Subcutaneous adipose tissue (tissue), 4 donors: Measurements from ENCODE around the gene CFAP58. TPM values are rescaled to one million over a fixed set of nuclear protein-coding genes. Genes with fewer than 3 reads are reported as not detected.

Experiments
- total RNA-seq, 4 donors: library from RNA; depleted of rRNA; stranded (reverse); fragments of >200 nt; gene quantifications; one replicate each; pipeline ENCODE4 v1.1.0, GENCODE V29; 2016
- TF ChIP-seq, protein P1 (sequence below): fragments of 450-650 bp; IDR thresholded peaks from one replicate; pipeline ENCODE4 v1.5.1; 2016; ENCODE audit warnings: low read depth, mild to moderate bottlenecking, control low read depth, antibody characterized with exemption, moderate library complexity

Gene CFAP58
- total RNA-seq, 4 donors from 2014 or later: 0.16 to 0.66 (median 0.26) TPM

GRCh38 chr10:104429846-104430245, 76.2 kb downstream of the CFAP58 start:
- TF ChIP-seq, protein P1, sequence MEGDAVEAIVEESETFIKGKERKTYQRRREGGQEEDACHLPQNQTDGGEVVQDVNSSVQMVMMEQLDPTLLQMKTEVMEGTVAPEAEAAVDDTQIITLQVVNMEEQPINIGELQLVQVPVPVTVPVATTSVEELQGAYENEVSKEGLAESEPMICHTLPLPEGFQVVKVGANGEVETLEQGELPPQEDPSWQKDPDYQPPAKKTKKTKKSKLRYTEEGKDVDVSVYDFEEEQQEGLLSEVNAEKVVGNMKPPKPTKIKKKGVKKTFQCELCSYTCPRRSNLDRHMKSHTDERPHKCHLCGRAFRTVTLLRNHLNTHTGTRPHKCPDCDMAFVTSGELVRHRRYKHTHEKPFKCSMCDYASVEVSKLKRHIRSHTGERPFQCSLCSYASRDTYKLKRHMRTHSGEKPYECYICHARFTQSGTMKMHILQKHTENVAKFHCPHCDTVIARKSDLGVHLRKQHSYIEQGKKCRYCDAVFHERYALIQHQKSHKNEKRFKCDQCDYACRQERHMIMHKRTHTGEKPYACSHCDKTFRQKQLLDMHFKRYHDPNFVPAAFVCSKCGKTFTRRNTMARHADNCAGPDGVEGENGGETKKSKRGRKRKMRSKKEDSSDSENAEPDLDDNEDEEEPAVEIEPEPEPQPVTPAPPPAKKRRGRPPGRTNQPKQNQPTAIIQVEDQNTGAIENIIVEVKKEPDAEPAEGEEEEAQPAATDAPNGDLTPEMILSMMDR: no peak

DNA sequence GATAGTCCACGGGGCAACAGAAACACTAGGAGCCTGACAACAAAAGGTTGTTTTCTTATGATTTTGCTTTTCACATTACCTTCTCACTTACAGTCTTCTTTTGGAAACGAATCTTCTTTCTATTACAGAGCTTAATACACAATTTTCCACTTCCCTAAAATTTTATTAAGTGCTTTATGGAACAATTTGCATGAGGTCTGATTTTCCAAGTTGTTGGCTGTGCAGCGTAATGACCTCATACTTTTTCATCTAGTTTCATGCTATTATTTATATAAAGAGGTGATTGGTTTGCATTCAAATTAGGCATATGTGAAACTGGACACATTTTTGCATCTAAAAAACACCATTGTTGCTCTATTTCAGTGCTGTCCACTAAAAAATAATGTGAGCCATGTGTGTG, 76.7 kb downstream of the CFAP58 start:
- TF ChIP-seq, protein P1: no peak

GRCh38 chr10:104433669-104434068, 80.0 kb downstream of the CFAP58 start:
- TF ChIP-seq, protein P1: no peak

DNA sequence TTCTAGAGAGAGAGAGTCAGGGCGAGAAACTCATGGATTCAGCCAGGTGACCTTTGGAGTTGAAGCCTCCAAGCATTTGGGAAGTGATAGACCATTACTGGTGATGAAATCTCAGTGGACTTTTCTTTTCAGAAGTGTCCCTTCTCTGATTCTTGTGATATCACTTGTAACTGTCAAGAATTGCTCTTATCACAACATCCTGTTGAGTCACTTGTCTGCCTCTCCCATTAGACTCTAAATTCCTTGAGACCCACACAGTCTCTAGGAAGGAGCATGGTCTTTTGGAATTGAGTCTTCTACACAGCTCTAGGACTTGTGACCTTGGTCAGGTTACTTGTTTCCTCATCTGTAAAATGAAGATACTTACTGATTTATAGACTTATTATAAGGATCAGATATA, 81.0 kb downstream of the CFAP58 start:
- TF ChIP-seq, protein P1: no peak

DNA sequence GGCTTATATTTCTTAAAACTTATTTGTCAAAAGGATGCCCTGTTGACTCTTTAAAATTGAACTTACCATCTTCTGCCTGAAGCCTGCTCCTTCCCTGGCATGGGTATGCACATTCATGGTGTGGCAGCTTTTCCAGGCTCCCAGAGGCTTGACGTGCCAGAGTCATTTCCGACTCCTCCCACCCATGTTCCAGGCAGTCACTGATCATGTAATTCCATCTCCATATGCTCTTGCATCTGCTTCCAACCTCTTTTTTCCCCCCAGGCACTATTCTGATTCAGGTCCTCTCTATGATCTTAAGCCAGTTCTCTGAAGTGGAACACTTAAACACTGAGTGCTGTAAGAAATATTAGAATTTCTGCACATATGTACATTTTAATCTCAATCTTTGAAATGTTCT, 82.2 kb downstream of the CFAP58 start:
- TF ChIP-seq, protein P1: no peak

GRCh38 chr10:104437226-104437625, 83.6 kb downstream of the CFAP58 start:
- TF ChIP-seq, protein P1: no peak

DNA sequence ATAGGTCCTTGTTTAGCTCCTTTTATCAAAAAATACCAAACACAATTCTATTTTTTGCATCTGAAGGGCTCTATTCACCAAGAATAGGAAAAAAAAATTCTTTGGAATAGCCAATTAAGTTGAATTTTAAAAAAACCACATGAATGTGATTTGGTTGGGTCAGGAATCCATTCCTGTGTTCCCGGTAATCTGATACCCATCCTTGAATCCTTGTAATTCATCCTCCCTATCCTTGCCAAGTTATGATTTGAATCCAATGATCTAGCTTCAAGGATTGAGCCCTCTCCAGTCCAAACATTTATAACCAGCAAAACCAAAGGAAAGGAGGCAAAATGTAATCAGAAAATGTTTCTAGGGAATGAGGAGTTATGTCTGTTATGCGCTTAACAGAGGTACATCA, 86.6 kb downstream of the CFAP58 start:
- TF ChIP-seq, protein P1: no peak
